Anterior cingulate cortex (tissue), 58 donors: Measurements from ENCODE around the gene DDX25.

ENCODE experiments used
- DNase-seq, 58 donors: peaks; one replicate each; lab custom pipeline; 2025; lab: John Stamatoyannopoulos, UW

Gene DDX25

DNA sequence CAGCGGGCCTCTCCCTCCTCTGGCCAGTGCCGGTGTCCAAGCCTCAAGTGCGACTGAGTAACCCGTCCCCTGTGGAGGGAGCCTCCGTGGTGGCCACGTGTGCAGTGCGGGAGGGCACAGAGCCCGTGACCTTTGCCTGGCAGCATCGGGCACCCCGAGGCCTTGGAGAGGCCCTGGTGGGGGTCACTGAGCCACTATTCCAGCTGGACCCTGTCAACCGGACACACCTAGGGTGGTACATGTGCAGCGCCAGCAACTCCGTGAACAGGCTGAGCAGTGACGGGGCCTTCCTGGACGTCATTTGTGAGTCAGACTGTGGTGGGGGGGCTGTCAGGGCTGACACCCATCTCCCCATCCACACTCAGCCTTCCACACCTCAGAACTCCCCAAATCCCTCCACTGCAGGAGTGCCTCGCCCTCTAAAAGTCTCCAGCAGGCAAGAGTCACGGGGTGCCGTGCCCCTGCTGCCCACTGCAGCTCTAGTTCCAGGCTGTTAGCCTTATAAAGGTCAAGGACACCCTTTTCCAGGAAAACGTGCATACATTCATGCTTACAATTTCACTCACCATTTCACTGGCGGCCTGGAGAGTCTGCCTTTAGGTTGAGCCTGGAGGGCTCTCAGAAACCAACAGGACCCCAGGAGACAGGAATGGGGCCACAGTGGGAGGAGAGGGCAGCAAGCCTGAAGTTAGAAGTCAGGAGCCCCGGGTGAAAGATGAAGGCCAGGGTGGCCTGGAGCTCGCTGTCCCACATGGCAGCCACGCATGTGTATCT, 44.2 kb downstream of the DDX25 start:
- DNase-seq, result no peak

DNA sequence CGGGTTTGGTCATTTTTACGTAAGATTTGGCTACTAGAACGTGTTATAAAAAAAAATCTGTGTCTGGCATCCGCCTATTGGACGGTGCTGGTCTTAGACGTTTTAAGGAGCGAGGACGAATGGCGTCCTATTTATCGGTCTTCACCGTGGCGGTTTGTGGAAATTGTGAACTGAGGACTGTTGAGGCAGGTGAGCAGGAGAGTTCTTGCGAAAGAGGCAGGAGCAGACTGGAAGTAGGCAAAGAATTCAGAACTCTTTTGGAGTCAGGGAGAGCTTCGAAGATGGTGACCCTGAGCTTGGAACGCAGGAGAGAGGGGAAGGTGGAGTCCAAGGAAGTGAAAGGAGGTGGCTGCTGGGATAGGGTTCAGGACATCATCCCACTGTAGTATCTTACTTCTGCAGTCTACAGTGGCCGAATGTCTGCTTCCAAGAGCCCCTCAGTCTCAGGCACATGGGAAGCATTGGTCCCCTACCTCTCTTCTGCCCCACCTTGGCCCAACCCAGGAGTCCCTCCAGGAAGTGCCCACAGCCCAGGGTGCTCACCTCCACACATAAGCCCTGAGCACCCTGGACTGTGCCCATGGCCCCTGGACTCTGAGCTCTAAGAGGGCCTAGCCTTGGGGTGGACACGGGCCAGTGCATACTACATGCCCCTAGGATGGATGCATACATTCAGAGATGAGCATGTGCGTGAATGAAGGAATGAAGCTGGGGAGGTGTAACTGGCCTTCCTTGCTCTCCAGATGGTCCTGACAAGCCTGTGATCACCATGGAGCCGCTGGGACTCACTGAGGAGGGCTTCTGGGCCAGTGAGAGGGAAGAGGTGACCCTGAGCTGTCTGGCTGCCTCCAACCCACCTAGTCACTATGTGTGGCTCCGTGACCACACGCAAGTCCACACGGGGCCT, 45.2 kb downstream of the DDX25 start:
- no peak for DNase-seq

DNA sequence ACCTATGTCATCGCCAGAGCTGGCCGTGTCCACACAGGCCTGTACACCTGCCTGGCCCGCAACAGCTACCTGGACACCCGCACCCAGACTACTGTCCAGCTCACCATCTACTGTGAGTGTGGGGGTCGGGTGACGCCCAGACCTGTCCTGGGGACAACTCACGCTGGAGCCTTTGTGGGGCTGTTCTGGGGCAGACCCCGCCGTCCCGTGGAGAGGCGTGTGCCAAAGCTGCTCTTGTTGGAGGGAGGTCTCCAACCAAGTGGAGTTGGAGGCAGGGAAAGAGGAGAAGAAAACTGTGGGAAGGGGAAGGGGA, 45.8 kb downstream of the DDX25 start:
- no peak for DNase-seq

DNA sequence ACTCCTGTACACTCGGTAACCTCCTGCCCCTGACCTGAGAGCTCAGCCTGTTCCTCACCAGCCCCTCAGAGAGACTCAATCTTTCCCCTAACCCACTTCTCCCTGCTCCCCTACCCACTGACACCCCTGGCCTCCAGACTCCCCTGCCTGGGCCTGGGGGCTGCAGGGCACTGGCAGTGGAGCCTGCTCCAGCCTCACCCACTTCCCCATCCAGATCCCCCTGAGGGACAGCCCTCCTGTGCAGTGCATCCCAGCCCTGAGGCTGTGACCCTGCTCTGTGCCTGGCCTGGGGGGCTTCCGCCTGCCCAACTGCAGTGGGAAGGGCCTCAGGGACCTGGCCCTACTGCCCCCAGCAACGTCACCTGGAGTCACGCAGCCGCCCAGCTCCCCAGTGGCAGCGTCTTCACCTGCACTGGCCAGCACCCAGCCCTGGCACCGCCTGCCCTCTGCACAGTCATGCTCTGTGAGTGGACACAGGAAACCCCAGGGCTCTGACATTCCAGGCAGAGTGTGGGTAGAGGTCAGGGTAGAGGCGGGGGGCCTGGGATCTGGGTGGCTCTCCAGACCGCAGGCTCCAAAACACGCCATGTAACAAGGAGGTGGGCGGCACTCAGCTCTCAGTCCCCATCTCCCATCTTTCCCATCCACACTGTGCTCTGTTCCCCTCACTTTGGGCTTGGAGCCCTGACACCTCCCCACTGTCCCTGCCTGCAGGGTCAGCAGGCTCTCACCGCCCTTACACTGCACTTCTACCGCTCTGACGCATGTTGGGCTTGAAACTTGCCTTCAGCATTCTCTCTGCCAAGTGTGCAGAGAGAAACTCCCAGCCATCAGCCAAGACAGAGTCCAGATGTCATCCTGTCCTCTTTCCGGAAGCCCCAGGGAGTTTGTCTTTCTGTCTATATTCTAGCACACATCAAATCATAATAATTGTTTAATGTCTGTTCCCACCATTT, 46.7 kb downstream of the DDX25 start:
- no peak for DNase-seq

DNA sequence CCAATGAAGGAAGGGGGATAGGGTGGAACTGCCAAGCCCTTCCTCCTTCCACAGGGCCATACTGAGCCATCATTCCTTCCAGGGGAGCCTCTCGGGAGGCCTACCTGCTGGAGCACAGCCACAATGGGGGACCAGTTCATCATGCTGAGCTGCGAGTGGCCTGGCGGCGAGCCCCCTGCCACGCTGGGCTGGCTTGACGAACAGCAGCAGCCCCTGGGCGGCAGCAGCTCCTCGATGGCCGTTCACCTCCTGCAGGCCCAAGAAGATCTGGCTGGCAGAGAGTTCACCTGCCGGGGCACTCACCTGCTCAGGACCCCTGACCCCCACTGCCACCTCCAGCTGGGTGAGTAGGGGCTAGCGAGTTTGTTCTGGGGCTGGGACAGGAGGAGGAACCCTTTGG, 47.4 kb downstream of the DDX25 start:
- no peak for DNase-seq

DNA sequence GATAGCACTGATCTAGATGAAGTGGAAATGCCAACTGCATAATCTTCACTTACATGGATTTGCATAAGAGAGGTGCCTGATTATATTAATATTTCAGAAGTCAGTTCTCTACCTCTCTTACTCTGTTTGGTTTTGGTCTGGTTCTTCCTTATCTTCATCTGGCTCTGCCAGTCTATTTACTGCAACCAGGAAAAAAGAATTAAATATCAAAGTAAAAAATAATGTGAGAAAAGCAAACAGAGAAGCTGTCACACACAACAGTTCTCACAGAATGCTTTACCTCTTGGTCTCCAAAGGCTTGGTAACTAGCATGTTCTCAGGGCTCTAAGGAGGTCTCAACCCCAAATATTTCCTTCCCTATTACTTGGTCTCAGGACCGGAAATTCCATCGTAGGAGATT, 48.3 kb downstream of the DDX25 start:
- DNase-seq, result no peak

DNA sequence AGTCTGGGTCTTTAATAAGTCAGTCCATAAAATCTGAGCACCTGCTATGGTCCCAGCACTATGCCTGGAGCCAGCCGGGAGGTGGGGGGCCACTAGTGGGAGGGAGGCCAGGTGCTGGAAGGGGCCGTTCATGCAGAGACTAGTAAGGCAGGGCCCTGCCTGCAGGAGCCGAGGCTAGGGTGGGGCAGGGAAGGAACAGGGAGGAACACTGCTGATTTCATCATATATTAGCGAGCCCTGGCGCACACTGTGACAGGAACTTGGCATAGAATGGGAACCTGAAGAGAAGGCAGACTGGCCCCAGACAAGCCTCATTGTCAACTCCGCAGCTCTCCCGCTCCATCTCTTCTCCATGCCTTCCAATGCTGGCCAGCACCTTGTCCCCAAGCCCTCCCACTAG, 48.7 kb downstream of the DDX25 start:
- no peak for DNase-seq

DNA sequence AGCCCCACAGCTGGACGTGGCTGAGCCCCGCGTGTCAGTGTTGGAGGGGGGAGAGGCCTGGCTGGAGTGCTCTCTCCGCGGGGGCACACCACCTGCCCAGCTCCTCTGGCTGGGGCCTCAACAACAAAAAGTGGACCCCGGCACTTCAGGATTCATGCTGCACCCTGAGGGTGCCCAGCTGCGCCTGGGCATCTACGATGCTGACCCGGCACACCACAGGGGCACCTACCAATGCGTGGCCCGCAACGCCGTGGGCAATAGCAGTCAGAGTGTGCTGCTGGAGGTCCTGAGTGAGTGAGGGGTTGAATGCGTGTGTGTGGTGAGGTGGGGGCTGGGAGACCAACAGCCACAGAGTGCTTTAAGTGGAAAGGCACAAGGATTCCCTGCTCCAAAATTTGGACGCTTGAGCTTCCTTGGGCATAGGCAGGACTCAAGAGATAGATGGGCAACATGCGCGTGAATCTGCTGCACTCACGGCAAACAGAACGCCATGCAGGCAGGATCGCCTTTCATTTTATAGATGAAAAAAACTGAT, 49.2 kb downstream of the DDX25 start:
- DNase-seq, result no peak

DNA sequence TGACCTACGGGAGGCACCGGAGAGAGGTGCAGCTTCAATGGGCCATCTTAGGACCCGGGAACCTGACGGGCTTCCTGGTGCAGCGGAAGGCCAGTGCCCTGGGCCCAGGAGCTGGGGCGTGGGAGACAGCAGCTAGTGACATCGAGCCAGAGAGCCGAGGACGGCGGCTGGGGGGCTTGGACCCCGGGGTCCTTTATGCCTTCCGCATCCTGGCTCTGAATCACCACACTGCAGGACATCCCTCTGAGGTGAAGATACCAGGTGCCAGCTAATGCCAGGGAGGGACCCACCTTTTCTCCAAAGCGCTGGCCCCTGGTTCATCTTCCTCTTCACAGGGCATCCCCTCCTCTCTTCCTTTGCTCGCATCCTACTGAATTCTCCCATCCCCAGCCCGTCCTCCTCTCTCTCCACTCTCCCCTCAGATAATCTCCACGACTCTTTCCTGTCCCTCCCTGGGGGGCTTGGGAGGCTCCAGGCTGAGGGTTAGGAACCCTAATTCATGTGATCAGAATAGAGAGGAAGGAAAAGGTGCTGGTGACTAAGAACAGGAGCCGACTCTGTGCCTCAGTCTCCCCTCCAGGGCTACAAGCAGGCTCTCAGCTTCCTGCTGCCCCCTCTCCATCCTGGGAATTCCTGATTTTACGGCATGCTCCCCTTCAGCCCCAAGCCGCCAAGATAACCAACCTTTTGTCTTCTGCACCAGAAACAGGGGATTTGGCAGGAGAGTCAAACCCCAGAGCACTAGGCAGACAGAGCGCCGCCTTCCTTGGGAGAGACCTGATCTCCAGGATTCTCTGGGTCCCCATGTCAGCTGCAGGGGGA, 50.0 kb downstream of the DDX25 start:
- DNase-seq, result no peak

DNA sequence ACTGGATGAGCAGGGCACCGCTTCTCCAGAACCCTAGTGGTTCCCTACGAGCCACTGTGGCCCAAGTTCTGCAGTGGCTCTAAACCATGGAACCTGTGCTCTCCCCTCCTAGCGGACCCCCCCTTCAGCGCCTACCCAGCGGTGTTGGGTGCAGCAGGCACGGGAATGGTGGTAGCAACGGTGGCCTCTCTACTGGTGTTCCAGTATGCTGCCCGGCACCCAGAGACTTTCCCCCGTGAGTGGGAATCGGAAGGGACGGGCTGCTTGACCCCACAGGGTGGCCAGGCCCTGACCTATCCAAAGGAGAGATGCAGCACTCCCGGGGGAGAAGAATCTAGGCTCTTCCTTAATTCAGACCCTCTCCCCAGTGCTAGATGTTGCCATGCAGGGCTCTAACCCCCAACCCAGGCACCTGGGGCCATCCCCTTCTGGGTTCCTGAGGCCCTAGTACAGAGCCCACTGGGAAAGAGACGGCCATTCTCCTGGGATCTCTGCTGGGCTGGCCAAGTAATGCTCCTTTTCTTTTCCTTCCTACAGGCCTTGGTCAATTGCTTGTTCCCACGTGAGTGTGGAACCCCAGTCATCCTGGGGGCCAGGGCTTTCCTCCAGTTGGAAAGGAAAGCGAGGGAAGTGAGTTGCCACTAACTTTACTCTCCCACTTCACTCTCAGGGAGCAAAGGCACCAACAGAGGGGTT, 50.8 kb downstream of the DDX25 start:
- no peak for DNase-seq

DNA sequence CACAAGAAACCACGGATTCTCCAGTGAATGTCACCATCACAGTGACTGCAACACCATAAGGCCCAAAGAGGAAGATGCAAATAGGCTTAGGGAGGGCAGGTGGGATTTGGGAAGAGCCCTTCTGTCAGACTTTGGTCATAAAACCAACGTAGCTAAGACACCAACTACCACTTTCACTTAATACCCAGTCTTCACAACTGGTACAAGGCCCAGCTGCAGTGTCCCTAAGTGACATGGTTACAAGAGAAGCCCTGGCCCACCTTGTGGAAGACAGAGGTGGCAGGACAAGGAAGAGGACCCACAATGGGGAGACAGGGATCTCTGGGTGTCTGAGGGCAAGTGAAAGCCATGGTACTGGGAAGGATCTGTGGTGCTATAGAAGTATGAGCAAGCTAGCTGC, 51.5 kb downstream of the DDX25 start:
- DNase-seq, result no peak

DNA sequence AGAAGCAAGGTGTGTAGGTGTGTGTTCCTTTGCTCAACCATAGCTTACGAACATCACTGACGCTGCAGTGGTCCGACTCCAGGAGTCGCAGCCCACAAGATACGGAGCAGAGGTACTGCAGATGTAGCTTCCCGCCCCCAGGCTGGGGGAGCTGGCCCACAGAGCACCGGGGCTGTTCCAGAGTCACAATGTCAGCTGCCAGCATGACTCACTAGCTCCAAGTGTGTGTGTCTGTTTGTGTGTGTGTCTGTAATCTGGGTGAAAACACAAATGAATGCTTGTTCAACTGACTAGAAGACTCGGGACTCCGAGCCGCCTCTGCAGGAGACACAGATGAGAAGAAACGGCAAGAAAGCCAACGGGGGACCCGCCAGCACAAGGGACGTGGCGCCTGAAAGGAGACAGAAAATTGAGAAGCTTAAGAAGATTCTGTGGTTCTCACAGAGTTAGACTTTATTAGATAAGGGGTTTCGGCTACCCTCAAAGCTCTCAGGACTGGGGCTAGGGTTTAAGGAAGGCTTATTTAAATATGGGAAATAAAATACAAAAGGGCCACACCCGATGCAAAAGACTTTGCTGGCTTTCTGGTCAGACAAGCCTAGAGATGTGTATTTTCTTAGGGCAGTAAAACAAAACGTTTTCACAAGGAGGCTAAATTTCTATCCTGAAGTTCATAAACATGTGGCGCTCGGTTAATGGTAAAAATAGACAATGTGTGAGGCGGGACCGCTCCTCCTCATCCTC, 52.3 kb downstream of the DDX25 start:
- peak in 41 of 58 donors; percentile 14 to 74 (median 41) for DNase-seq

DNA sequence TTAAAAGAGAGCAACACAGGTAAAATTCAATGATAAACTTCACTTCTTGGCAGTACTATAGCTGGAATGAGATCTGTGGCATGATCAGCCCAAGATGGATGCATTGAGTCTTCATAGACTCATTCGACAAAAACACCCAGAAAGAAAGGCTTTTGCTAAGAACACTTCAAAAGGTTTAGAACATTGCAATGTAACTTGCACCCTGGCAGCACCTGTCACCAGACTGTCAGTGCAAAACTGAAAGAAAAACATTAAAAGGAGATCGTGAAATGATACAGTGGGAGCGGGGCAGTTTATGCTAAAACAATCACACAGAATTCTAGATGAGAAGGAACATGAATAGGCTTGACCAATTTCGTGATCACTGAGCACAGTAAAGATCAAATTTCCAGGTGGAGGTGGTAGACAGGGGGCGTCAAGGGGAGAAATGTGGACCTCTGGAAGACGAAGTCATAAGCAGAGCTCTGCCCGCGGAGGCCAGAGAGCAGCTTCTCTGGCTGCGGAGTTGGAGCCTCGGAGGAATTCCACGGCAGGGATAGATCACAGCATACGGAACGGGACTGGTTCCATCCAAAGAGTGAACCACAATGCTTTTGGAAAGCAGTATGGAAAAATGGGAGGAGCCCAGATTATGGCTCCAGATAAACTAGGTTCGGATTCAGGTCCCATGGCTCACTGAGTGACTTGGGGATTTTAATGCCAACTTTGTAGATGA, 53.5 kb downstream of the DDX25 start:
- DNase-seq, result no peak

DNA sequence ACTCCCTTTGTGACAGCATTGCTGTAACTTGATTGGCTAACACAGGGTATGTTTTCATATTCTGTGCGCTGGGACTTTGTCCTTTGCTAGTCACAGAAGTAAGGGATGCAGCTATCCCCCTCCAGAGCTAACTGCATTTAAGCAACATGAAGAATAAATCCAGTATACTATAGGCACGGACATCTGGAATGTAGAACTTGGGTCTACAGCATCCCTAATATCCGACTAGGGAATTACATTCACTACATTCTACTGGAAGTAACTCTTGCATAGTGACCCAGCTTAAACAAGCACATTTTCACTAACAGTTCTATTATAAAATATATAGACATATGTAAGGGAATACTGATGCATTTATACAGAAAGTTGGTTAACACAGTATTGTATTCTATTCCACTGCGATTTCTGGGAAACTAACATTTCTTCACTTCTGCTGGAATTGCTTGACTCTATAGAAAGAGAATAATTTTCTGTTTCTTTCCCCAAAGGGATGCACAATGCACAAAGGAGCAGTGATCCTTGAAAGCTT, 54.6 kb downstream of the DDX25 start:
- no peak for DNase-seq

DNA sequence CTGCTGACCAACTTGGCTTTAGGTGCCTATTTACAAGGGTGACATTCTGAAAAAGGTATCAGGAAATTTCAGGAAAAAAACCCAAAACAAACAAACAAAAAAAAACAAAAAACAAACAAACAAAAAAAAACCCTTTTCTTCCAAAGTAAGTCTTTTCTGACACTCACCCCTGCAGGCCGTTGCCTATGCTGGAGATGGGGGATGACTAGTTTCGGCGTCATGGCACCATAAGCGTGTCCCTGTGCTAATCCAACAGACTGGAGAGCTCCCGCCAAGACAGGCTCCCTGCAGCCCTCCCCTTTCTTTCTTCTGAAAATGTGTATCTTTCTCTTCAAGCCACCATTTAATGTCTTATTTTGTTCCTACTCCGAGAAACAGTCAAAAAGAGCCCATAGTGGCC, 55.2 kb downstream of the DDX25 start:
- DNase-seq, result no peak

DNA sequence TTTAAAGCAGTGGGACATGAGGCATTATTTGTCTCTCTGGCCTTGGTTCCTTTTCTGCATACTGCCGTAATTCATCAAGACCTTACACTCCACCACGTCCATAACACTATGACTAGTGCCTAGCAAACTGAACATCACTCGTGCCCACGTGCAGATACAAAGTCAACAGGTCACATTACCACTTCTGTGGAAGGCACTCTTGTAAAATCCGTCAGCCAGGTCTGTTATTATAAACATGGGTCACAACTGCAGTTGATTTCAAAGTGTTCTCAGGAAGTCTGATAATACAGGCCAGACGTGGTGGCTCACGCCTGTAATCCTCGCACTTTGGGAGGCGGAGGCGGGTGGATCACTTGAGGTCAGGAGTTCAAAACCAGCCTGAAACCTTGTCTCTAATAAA, 55.6 kb downstream of the DDX25 start:
- no peak for DNase-seq

DNA sequence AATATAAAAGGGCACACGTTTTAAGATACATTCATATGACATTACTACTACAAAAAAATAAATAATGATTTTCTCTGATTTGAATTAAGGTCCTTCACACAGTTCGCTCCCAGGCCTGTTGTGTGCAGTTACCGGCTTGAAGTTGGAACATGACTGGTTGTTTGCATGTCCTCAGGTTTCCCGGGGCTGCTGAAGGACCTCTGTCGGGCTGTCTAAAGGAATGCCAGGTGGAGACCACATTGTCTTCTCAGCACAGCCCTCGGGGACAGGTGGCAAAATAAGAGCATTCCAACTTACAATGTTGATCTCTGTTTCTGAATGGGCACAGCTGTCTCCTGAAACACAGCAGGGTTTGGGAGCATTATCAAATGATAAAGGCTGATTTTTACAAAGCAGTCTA, 56.5 kb downstream of the DDX25 start:
- no peak for DNase-seq
